RWPE2 (cell line): ENCODE data around the gene NRG2.

Source experiments
- ATAC-seq: fragments of 200-7000 bp; cut with Tn5 transposase; 3 replicates; pipeline ENCODE4 v1.9.1; 2021; ENCODE audit warnings: low read depth
- DNase-seq: peaks from one replicate; pipeline ENCODE4 v3.0.0-alpha.2; 2020; ENCODE audit warnings: low spot score
- H3K27ac ChIP-seq: fragments of 450-650 bp; 2 replicates; pipeline ENCODE4 v1.5.1; 2017; ENCODE audit warnings: mild to moderate bottlenecking; ENCODE audit not compliant: poor library complexity, severe bottlenecking
- H3K27me3 ChIP-seq: fragments of 250-450 bp; sonication (Bioruptor Pico); 2 replicates; pipeline ENCODE4 v1.5.1; 2021; ENCODE audit warnings: mild to moderate bottlenecking, moderate library complexity; ENCODE audit not compliant: insufficient read depth, poor library complexity, severe bottlenecking
- H3K36me3 ChIP-seq: fragments of 250-450 bp; sonication (Bioruptor Pico); 2 replicates; pipeline ENCODE4 v1.5.1; 2020; ENCODE audit warnings: low read depth, mild to moderate bottlenecking, moderate library complexity
- H3K4me1 ChIP-seq: fragments of 250-450 bp; sonication (Bioruptor Pico); 2 replicates; pipeline ENCODE4 v1.5.1; 2021; ENCODE audit warnings: mild to moderate bottlenecking, moderate library complexity; ENCODE audit not compliant: insufficient read depth, poor library complexity, severe bottlenecking
- H3K4me3 ChIP-seq: fragments of 250-450 bp; sonication (Bioruptor Pico); 2 replicates; pipeline ENCODE4 v1.5.1; 2021; ENCODE audit warnings: mild to moderate bottlenecking, moderate library complexity; ENCODE audit not compliant: severe bottlenecking
- H3K9me3 ChIP-seq: fragments of 250-450 bp; sonication (Bioruptor Pico); 2 replicates; pipeline ENCODE4 v1.5.1; 2021; ENCODE audit warnings: mild to moderate bottlenecking, moderate library complexity; ENCODE audit not compliant: severe bottlenecking
- TF ChIP-seq, protein P1 (sequence below): fragments of 450-650 bp; IDR thresholded peaks from one replicate; pipeline ENCODE4 v1.5.1; 2017; ENCODE audit warnings: mild to moderate bottlenecking, moderate library complexity; ENCODE audit not compliant: poor library complexity, severe bottlenecking

NRG2 gene

DNA sequence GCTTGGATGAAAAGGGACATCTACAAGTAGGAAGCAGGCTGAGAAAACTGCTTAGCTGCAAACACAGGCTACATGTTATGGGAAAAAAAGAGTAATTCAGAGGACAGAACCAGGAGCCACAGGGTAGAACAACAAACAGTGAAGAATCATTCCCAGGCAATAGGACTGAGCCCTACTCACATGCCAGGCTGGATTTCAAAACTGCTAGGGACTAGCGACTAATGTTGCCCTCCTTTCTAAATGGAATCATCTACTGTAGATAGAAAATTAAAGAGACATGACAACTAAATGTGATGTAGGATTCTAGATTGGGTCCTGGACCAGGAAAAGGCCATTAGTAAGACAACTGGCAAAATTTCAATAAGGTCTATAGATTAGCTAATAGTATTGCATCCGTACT lies 15.3 kb downstream of the NRG2 start:
- DNase-seq = no peak
- TF ChIP-seq, protein P1, sequence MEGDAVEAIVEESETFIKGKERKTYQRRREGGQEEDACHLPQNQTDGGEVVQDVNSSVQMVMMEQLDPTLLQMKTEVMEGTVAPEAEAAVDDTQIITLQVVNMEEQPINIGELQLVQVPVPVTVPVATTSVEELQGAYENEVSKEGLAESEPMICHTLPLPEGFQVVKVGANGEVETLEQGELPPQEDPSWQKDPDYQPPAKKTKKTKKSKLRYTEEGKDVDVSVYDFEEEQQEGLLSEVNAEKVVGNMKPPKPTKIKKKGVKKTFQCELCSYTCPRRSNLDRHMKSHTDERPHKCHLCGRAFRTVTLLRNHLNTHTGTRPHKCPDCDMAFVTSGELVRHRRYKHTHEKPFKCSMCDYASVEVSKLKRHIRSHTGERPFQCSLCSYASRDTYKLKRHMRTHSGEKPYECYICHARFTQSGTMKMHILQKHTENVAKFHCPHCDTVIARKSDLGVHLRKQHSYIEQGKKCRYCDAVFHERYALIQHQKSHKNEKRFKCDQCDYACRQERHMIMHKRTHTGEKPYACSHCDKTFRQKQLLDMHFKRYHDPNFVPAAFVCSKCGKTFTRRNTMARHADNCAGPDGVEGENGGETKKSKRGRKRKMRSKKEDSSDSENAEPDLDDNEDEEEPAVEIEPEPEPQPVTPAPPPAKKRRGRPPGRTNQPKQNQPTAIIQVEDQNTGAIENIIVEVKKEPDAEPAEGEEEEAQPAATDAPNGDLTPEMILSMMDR = no peak
- no peaks in the 10 kb centered on the region for H3K9me3 ChIP-seq
- H3K4me1 ChIP-seq = no peaks in the 10 kb centered on the region
- no peaks in the 10 kb centered on the region for H3K27me3 ChIP-seq
- no peak overlapping the region for H3K4me3 ChIP-seq
- H3K27ac ChIP-seq = no peak overlapping the region
- ATAC-seq = no peak
- H3K36me3 ChIP-seq = no peaks in the 10 kb centered on the region

DNA sequence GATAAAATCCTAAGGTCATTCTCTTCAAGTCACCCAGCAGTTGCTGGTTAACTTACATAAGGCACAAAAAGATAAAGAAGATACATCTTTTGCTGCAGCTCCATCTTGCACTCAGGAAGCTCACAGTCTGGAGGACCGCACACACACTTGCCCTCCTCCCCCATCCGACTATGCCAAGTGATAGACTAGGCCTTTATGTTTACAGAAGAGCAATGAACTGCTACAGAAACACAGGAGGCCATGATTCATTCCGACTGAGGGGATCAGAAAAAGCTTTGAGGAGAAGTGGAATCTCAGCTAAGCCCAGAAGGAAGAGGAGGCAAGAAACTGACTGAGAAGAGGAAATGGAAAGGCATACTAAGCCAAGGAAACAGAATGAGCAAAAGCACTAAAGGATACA lies 17.4 kb downstream of the NRG2 start:
- ATAC-seq (no peak), DNase-seq (no peak)
- TF ChIP-seq, protein P1 = no peak
- H3K9me3 ChIP-seq = no peaks in the 10 kb centered on the region
- no peaks in the 10 kb centered on the region for H3K4me1 ChIP-seq
- H3K36me3 ChIP-seq = no peaks in the 10 kb centered on the region
- no peaks in the 10 kb centered on the region for H3K27me3 ChIP-seq
- no peak overlapping the region for H3K4me3 ChIP-seq
- no peak overlapping the region for H3K27ac ChIP-seq

DNA sequence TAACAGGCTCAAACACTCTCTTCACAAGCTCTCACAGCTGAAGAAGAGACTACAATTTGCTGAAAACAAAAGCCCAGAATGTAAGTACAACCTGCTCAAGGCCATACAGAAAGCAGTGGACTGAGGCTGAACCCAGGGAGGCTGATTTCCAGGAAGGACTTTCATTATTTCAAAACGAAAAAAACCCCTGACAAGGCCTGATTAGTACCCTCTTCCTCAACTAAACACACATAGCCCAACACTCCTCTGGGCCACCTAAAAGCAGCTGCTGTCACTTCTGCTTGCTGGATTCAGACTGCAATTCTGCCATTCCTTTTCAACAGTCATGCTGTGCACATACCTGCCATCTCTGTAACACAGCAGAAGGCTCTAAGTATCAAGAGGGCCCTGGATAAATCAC lies 18.2 kb downstream of the NRG2 start:
- no peak overlapping the region for H3K4me3 ChIP-seq
- H3K27ac ChIP-seq = no peak overlapping the region
- H3K27me3 ChIP-seq = no peaks in the 10 kb centered on the region
- no peak for ATAC-seq
- H3K9me3 ChIP-seq = no peaks in the 10 kb centered on the region
- no peaks in the 10 kb centered on the region for H3K4me1 ChIP-seq
- H3K36me3 ChIP-seq = no peaks in the 10 kb centered on the region
- TF ChIP-seq, protein P1 = no peak
- no peak for DNase-seq

DNA sequence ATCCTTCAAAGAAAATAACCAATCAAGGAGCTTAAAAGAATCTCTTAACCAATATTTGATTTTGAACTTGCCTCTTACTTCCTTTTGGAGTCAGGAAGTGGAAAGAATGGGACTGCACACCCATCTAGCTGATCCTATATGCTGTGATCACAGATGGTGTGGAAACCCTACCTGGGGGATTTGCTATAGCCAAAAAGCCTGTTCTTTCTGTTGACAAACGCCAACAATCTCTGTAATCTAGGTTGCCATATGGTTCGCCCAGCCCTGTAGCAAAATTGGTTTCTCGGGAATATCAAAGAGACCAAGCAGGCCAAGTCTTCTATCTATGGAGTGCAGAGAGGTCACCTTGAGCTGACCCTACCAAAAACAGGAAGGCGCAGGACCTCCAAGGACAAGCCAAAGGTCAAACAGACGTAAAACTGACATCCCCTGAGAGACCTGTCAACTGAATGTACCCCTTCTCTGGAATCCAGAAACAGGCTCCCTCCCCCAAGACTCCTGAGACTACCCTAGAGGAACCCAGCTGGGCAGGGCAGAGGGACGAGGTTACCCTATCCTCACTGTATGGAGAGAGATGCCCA lies 19.4 kb downstream of the NRG2 start:
- no peaks in the 10 kb centered on the region for H3K4me1 ChIP-seq
- no peak overlapping the region for H3K27ac ChIP-seq
- TF ChIP-seq, protein P1 = no peak
- no peak for DNase-seq
- no peaks in the 10 kb centered on the region for H3K9me3 ChIP-seq
- no peak for ATAC-seq
- H3K4me3 ChIP-seq = no peak overlapping the region
- H3K36me3 ChIP-seq = no peaks in the 10 kb centered on the region
- H3K27me3 ChIP-seq = no peaks in the 10 kb centered on the region

DNA sequence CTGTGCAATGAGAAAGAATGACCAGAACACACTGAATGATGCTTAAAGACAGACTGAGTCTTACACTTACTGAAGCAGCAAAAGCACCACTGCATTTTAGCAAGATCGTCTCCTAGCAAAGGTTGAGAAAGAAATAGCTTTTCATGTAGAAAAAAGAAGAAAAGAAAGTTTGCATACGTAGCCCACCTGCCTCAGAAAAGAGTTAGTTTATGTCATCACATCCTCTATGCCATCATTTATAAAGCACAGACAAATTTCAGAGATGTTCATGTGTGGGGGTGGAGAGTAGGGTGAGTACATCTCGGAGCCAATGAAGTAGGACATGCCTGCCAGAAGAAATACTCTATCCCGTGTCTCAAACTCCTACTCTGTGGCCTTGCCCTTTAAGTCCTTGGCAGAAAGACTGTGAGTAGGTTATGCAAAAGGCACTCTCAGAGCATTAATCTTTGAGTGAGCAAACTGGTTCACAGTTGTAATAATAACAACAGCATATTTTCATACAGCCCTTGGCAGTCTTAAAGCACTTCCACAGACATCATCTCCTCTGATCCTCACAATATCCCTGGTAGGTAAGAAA lies 22.4 kb downstream of the NRG2 start:
- Histone ChIP-seq H3K36me3 (no peaks in the 10 kb centered on the region), H3K27me3 (no peaks in the 10 kb centered on the region), H3K4me3 (no peak overlapping the region), H3K27ac (no peak overlapping the region), H3K9me3 (no peaks in the 10 kb centered on the region), H3K4me1 (no peaks in the 10 kb centered on the region)
- TF ChIP-seq, protein P1 = no peak
- no peak for DNase-seq
- no peak for ATAC-seq
